Hepatocyte (in vitro differentiated cells): Measurements from ENCODE around the gene ATP5PB. TPM values are rescaled to one million over a fixed set of nuclear protein-coding genes. Genes with fewer than 3 reads are reported as not detected.
A peak's percentile ranks its signal among the peaks of the same experiment; 100 is the strongest.

Experiments used
- DNase-seq: peaks from one replicate; pipeline ENCODE4 v3.0.0-alpha.2; 2016; ENCODE audit warnings: low spot score
- H2AFZ ChIP-seq: fragments of 200-600 bp; sonication (generic); 2 replicates; pipeline ENCODE4 v1.6.0; 2016; ENCODE audit warnings: antibody characterized with exemption, mild to moderate bottlenecking
- H3K27ac ChIP-seq: fragments of 200-600 bp; sonication (generic); 2 replicates; pipeline ENCODE4 v1.5.1; 2016; ENCODE audit warnings: mild to moderate bottlenecking
- H3K27me3 ChIP-seq: fragments of 200-600 bp; sonication (generic); 2 replicates; pipeline ENCODE4 v1.6.1; 2016
- H3K36me3 ChIP-seq: fragments of 200-600 bp; sonication (generic); replicated peaks from 2 replicates; pipeline ENCODE4 v1.5.1; 2016; ENCODE audit warnings: low read depth; ENCODE audit not compliant: insufficient read depth
- H3K4me1 ChIP-seq: fragments of 200-600 bp; sonication (generic); 2 replicates; pipeline ENCODE4 v1.5.1; 2016; ENCODE audit warnings: mild to moderate bottlenecking, moderate library complexity; ENCODE audit not compliant: insufficient read depth
- H3K4me2 ChIP-seq: fragments of 200-600 bp; sonication (generic); 2 replicates; pipeline ENCODE4 v1.6.0; 2016
- H3K4me3 ChIP-seq: fragments of 200-600 bp; sonication (generic); 2 replicates; pipeline ENCODE4 v1.5.1; 2016; ENCODE audit warnings: mild to moderate bottlenecking
- H3K79me2 ChIP-seq: fragments of 200-600 bp; sonication (generic); 2 replicates; pipeline ENCODE4 v1.6.0; 2017; ENCODE audit warnings: mild to moderate bottlenecking
- H3K9me2 ChIP-seq: fragments of 200-600 bp; sonication (generic); replicated peaks from 2 replicates; pipeline ENCODE4 v1.6.0; 2017; ENCODE audit warnings: mild to moderate bottlenecking; ENCODE audit not compliant: insufficient read depth
- H3K9me3 ChIP-seq: fragments of 200-600 bp; sonication (generic); 2 replicates; pipeline ENCODE4 v1.5.1; 2016; ENCODE audit warnings: low read depth, mild to moderate bottlenecking
- H4K20me1 ChIP-seq: fragments of 200-600 bp; sonication (generic); 2 replicates; pipeline ENCODE4 v1.6.0; 2016; ENCODE audit warnings: mild to moderate bottlenecking; ENCODE audit not compliant: insufficient read depth, poor library complexity, severe bottlenecking
- CTCF ChIP-seq: fragments of 200-600 bp; sonication (generic); IDR thresholded peaks from 2 replicates; pipeline ENCODE4 v1.5.1; 2016; ENCODE audit warnings: antibody characterized with exemption, mild to moderate bottlenecking; ENCODE audit not compliant: poor library complexity
- EZH2 ChIP-seq: fragments of 200-600 bp; sonication (generic); IDR thresholded peaks from 2 replicates; pipeline ENCODE4 v1.6.1; 2016; ENCODE audit warnings: antibody characterized with exemption, mild to moderate bottlenecking, borderline replicate concordance
- EZH2phosphoT487 ChIP-seq: fragments of 200-600 bp; sonication (generic); IDR thresholded peaks from one replicate; pipeline ENCODE4 v1.6.1; 2018; ENCODE audit warnings: antibody characterized with exemption, mild to moderate bottlenecking, low read depth, moderate library complexity; ENCODE audit not compliant: unreplicated experiment, severe bottlenecking
- WGBS: methylation state at CpG from one replicate; pipeline ENCODE4 v1.1.6; 2016; ENCODE audit warnings: low lambda C conversion rate; ENCODE audit errors: missing lambda C conversion rate; 5-methylcytosine and 5-hydroxymethylcytosine counted together
- polyA plus RNA-seq: library from polyadenylated mRNA; unstranded; fragments of >200 nt; fragmentation: Nextera tagmentation; extraction: Ambion mirVana; gene quantifications from 2 replicates; pipeline ENCODE4 v1.2.1, GENCODE V29; 2016
- small RNA-seq: library from RNA; depleted of rRNA; stranded (forward); fragments of <200 nt; gene quantifications from one replicate; pipeline ENCODE3, GENCODE V24; 2014
- total RNA-seq: library from RNA; depleted of rRNA; stranded (reverse); fragments of >200 nt; gene quantifications from 2 replicates; pipeline ENCODE4 v1.2.3, GENCODE V29; 2014

The ATP5PB gene
- total and polyA plus RNA-seq, 2 experiments from 2014 or later: 309 to 320 TPM

- Histone ChIP-seq H3K27ac (peak overlapping the region; percentile 98), H2AFZ (peak overlapping the region; percentile 90), H3K9me2 (no peaks in the 10 kb centered on the region), H3K9me3 (no peaks in the 10 kb centered on the region), H3K4me1 (peaks cover 17% of the 10 kb centered on the region), H4K20me1 (no peaks in the 10 kb centered on the region), H3K79me2 (no peaks in the 10 kb centered on the region), H3K36me3 (no peaks in the 10 kb centered on the region), H3K4me3 (no peak overlapping the region), H3K27me3 (no peaks in the 10 kb centered on the region), H3K4me2 (peak overlapping the region; percentile 76)
- DNase-seq: peak; percentile 85
- TF ChIP-seq CTCF: no peak
- TF ChIP-seq EZH2: no peak
- no peak for TF ChIP-seq EZH2phosphoT487
- WGBS: 11% methylated on average over 15 of the region's 15 CpGs
Measured at GRCh38 chr1:111507411-111508201, 58.3 kb downstream of the ATP5PB start.

GRCh38 chr1:111509997-111510375 lies 60.7 kb downstream of the ATP5PB start:
- Histone ChIP-seq H2AFZ (no peak overlapping the region), H3K36me3 (no peaks in the 10 kb centered on the region), H3K27me3 (no peaks in the 10 kb centered on the region), H3K79me2 (no peaks in the 10 kb centered on the region), H3K4me1 (peaks cover 17% of the 10 kb centered on the region), H3K4me2 (no peak overlapping the region), H3K4me3 (no peak overlapping the region), H3K9me2 (no peaks in the 10 kb centered on the region), H4K20me1 (no peaks in the 10 kb centered on the region), H3K9me3 (no peaks in the 10 kb centered on the region), H3K27ac (no peak overlapping the region)
- TF ChIP-seq EZH2phosphoT487 (no peak), EZH2 (no peak), CTCF (no peak)
- DNase-seq: peak; percentile 2
- 78% methylated on average over 3 of the region's 3 CpGs for WGBS

GRCh38 chr1:111511370-111511769 lies 62.1 kb downstream of the ATP5PB start:
- H3K4me3 ChIP-seq: no peak overlapping the region
- H4K20me1 ChIP-seq: no peaks in the 10 kb centered on the region
- no peak for DNase-seq
- H3K79me2 ChIP-seq: no peaks in the 10 kb centered on the region
- H3K27me3 ChIP-seq: no peaks in the 10 kb centered on the region
- H3K4me2 ChIP-seq: no peak overlapping the region
- H2AFZ ChIP-seq: no peak overlapping the region
- TF ChIP-seq EZH2phosphoT487 (no peak), EZH2 (no peak), CTCF (no peak)
- 84% methylated on average over 3 of the region's 3 CpGs for WGBS
- no peaks in the 10 kb centered on the region for H3K9me3 ChIP-seq
- peaks cover 17% of the 10 kb centered on the region for H3K4me1 ChIP-seq
- H3K36me3 ChIP-seq: no peaks in the 10 kb centered on the region
- H3K27ac ChIP-seq: no peak overlapping the region
- no peaks in the 10 kb centered on the region for H3K9me2 ChIP-seq

Small RNA genes within 50 kb of the gene (small RNA-seq; reads per million reads assigned to genes)
- gene RF00019 (not detected), gene RNU6-792P (not detected)

Other genes with a start within 250 kb of the ATP5PB start
- gene DENND2D, start 248.8 kb upstream of the ATP5PB start, total RNA-seq: 7.3 and 7.6 TPM in 2 replicates
- gene DENND2D, start 248.8 kb upstream of the ATP5PB start, polyA plus RNA-seq: 8.3 and 14.3 TPM in 2 replicates
- gene CHI3L2, start 221.8 kb upstream of the ATP5PB start, total RNA-seq: 2.4 and 5.7 TPM in 2 replicates
- gene CHI3L2, start 221.8 kb upstream of the ATP5PB start, polyA plus RNA-seq: 0.24 and 3.9 TPM in 2 replicates
- gene CHIA, start 158.6 kb upstream of the ATP5PB start, total RNA-seq: 0.28 TPM in 1 of 2 replicates, not detected in the other
- not detected in 2 replicates for gene CHIA, start 158.6 kb upstream of the ATP5PB start, polyA plus RNA-seq
- gene OVGP1, start 21.7 kb upstream of the ATP5PB start, total RNA-seq: 4.1 and 8.9 TPM in 2 replicates
- 2.5 and 3.7 TPM in 2 replicates for gene OVGP1, start 21.7 kb upstream of the ATP5PB start, polyA plus RNA-seq
- 37.3 and 44.5 TPM in 2 replicates for gene WDR77, start 208 bp upstream of the ATP5PB start, total RNA-seq
- 49.2 and 55.3 TPM in 2 replicates for gene WDR77, start 208 bp upstream of the ATP5PB start, polyA plus RNA-seq
- gene C1orf162, start 24.5 kb downstream of the ATP5PB start, total RNA-seq: 0.72 and 0.90 TPM in 2 replicates
- gene C1orf162, start 24.5 kb downstream of the ATP5PB start, polyA plus RNA-seq: 0.50 and 0.69 TPM in 2 replicates
- 0.33 and 2.0 TPM in 2 replicates for gene ADORA3, start 54.2 kb downstream of the ATP5PB start, total RNA-seq
- 0.41 and 0.61 TPM in 2 replicates for gene ADORA3, start 54.2 kb downstream of the ATP5PB start, polyA plus RNA-seq
- 2.6 and 6.5 TPM in 2 replicates for gene TMIGD3, start 54.2 kb downstream of the ATP5PB start, total RNA-seq
- gene TMIGD3, start 54.2 kb downstream of the ATP5PB start, polyA plus RNA-seq: 5.2 TPM in 2 replicates
- 49.6 and 56.2 TPM in 2 replicates for gene RAP1A, start 170.3 kb downstream of the ATP5PB start, total RNA-seq
- gene RAP1A, start 170.3 kb downstream of the ATP5PB start, polyA plus RNA-seq: 34.2 and 48.8 TPM in 2 replicates